CD4-positive, alpha-beta memory T cell (primary cell): ENCODE data around the gene IL6ST. TPM values are rescaled to one million over a fixed set of nuclear protein-coding genes. Genes with fewer than 3 reads are reported as not detected.

Source experiments
- CTCF ChIA-PET: fragments of 350-600 bp; sonication (Branson Sonifier 250); formaldehyde crosslinking; loops from one replicate; lab custom pipeline; 2021; ENCODE audit warnings: inconsistent platforms; ENCODE audit not compliant: partially characterized antibody; lab: Charles Lee
- POLR2A ChIA-PET: fragments of 350-600 bp; sonication (Branson Sonifier 250); formaldehyde crosslinking; loops from one replicate; lab custom pipeline; 2021; ENCODE audit not compliant: partially characterized antibody; lab: Charles Lee
- DNase-seq, 5 donors: peaks; one replicate each; pipeline versions ENCODE4 v3.0.0 to v3.0.0-alpha.2; 2020 to 2022; ENCODE audit warnings: mixed read lengths in 1 of 5
- H3K27ac ChIP-seq: one replicate; pipeline ENCODE4 v1.7.0; 2013; ENCODE audit warnings: low read depth, low read length
- H3K27me3 ChIP-seq: 2 replicates; pipeline ENCODE4 v1.7.0; 2013; ENCODE audit warnings: mild to moderate bottlenecking, low read length, moderate library complexity; ENCODE audit not compliant: insufficient read depth
- H3K36me3 ChIP-seq: 2 replicates; pipeline ENCODE4 v1.7.0; 2013; ENCODE audit warnings: mild to moderate bottlenecking, low read length, moderate library complexity; ENCODE audit not compliant: insufficient read depth
- H3K4me1 ChIP-seq: 2 replicates; pipeline ENCODE4 v1.7.0; 2013; ENCODE audit warnings: mild to moderate bottlenecking, low read length, moderate library complexity; ENCODE audit not compliant: insufficient read depth
- H3K4me3 ChIP-seq, 2 donors: one replicate each; pipeline ENCODE4 v1.7.0; 2013; ENCODE audit warnings: low read length in 2 of 2, mild to moderate bottlenecking in 1 of 2
- H3K9me3 ChIP-seq, 2 donors: one replicate each; pipeline ENCODE4 v1.7.0; 2013; ENCODE audit warnings: low read length in 2 of 2, control low read depth in 1 of 2; ENCODE audit not compliant: control insufficient read depth in 1 of 2
- H3K27ac Mint-ChIP-seq, 7 donors: one replicate each; pipeline ENCODE4 v1.8.0; 2020 to 2021; ENCODE audit warnings: mixed read lengths in 7 of 7, mild to moderate bottlenecking in 6 of 7, inconsistent platforms in 3 of 7, moderate library complexity in 3 of 7
- H3K27me3 Mint-ChIP-seq, 2 donors: one replicate each; pipeline ENCODE4 v1.8.0; 2020 to 2021; ENCODE audit warnings: mixed read lengths in 2 of 2
- H3K36me3 Mint-ChIP-seq, 2 donors: one replicate each; pipeline ENCODE4 v1.8.0; 2020 to 2021; ENCODE audit warnings: mixed read lengths in 2 of 2, inconsistent platforms in 1 of 2, mild to moderate bottlenecking in 1 of 2
- H3K4me1 Mint-ChIP-seq, 4 donors: one replicate each; pipeline ENCODE4 v1.8.0; 2020 to 2021; ENCODE audit warnings: mixed read lengths in 4 of 4, mild to moderate bottlenecking in 1 of 4
- H3K4me3 Mint-ChIP-seq, 8 donors: one replicate each; pipeline ENCODE4 v1.8.0; 2020 to 2021; ENCODE audit warnings: mixed read lengths in 8 of 8, mild to moderate bottlenecking in 7 of 8, moderate library complexity in 6 of 8, inconsistent platforms in 3 of 8
- H3K9me3 Mint-ChIP-seq, 8 donors: one replicate each; pipeline ENCODE4 v1.8.0; 2020 to 2021; ENCODE audit warnings: mixed read lengths in 8 of 8, mild to moderate bottlenecking in 5 of 8, inconsistent platforms in 3 of 8, moderate library complexity in 1 of 8
- intact Hi-C: fragments of 100-400 bp; cut with micrococcal nuclease; formaldehyde crosslinking; loops from one replicate; pipeline ENCODE4 v1.15.1; 2023
- polyA plus RNA-seq, 2 donors: library from polyadenylated mRNA; unstranded; fragments of 300-500 nt; fragmentation: Illumina TruSeq; gene quantifications; one replicate each; pipeline ENCODE4 v1.2.3, GENCODE V29; 2021
- total RNA-seq, 2 experiments: library from RNA; stranded (reverse); gene quantifications; one replicate each; pipeline ENCODE4 v1.2.3, GENCODE V29; 2021

The IL6ST gene
- total and polyA plus RNA-seq, 4 experiments from 2014 or later, result 26.3 to 180 (median 110) TPM

GRCh38 chr5:55895346-55895745 is 99.4 kb downstream of the IL6ST start:
- peaks cover 2% of the 10 kb centered on the region in 2 donors for H3K27me3 Mint-ChIP-seq
- no peaks in the 10 kb centered on the region for H3K27me3 ChIP-seq
- peak overlapping the region in 1 of 8 donors; percentile 35 for H3K4me3 Mint-ChIP-seq
- no peaks in the 10 kb centered on the region for H3K36me3 Mint-ChIP-seq
- H3K4me3 ChIP-seq, result no peak overlapping the region
- H3K9me3 Mint-ChIP-seq, result no peaks in the 10 kb centered on the region
- H3K4me1 Mint-ChIP-seq, result peaks cover 0 to 14% (median 8%) of the 10 kb centered on the region in 4 donors
- intact Hi-C loops, result no loop called here
- H3K9me3 ChIP-seq, result no peaks in the 10 kb centered on the region
- H3K36me3 ChIP-seq, result no peaks in the 10 kb centered on the region
- no peak overlapping the region for H3K27ac ChIP-seq
- no peak overlapping the region for H3K27ac Mint-ChIP-seq
- DNase-seq, result no peak
- H3K4me1 ChIP-seq, result peaks cover 9% of the 10 kb centered on the region
- POLR2A ChIA-PET, result no interaction called here
- CTCF ChIA-PET, result no interaction called here

- Mint-ChIP-seq H3K27ac (no peak overlapping the region), H3K27me3 (peaks cover 2% of the 10 kb centered on the region in 2 donors), H3K9me3 (no peaks in the 10 kb centered on the region), H3K36me3 (no peaks in the 10 kb centered on the region), H3K4me3 (no peak overlapping the region), H3K4me1 (peaks cover 0 to 14% (median 8%) of the 10 kb centered on the region in 4 donors)
- Histone ChIP-seq H3K27ac (no peak overlapping the region), H3K4me1 (peaks cover 9% of the 10 kb centered on the region), H3K4me3 (no peak overlapping the region), H3K27me3 (no peaks in the 10 kb centered on the region), H3K36me3 (no peaks in the 10 kb centered on the region), H3K9me3 (no peaks in the 10 kb centered on the region)
- CTCF ChIA-PET, result no interaction called here
- POLR2A ChIA-PET, result no interaction called here
- intact Hi-C loops, result no loop called here
- DNase-seq, result no peak
These were observed 100.6 kb downstream of the IL6ST start for GRCh38 chr5:55894135-55894534.

GRCh38 chr5:55892479-55892878 is 102.3 kb downstream of the IL6ST start:
- Mint-ChIP-seq H3K36me3 (no peaks in the 10 kb centered on the region), H3K9me3 (no peaks in the 10 kb centered on the region), H3K4me3 (no peak overlapping the region), H3K4me1 (peaks cover 3 to 9% (median 6%) of the 10 kb centered on the region in 4 donors), H3K27me3 (peaks cover under 1% of the 10 kb centered on the region in 2 donors), H3K27ac (no peak overlapping the region)
- Histone ChIP-seq H3K27ac (no peak overlapping the region), H3K9me3 (no peaks in the 10 kb centered on the region), H3K4me3 (no peak overlapping the region), H3K27me3 (no peaks in the 10 kb centered on the region), H3K36me3 (no peaks in the 10 kb centered on the region), H3K4me1 (peaks cover 3% of the 10 kb centered on the region)
- CTCF ChIA-PET, result no interaction called here
- POLR2A ChIA-PET, result no interaction called here
- DNase-seq, result no peak
- intact Hi-C loops, result no loop called here

GRCh38 chr5:55888205-55888604 is 106.6 kb downstream of the IL6ST start:
- no peak for DNase-seq
- Histone ChIP-seq H3K27me3 (no peaks in the 10 kb centered on the region), H3K36me3 (no peaks in the 10 kb centered on the region), H3K27ac (no peak overlapping the region), H3K9me3 (no peaks in the 10 kb centered on the region), H3K4me1 (no peaks in the 10 kb centered on the region), H3K4me3 (no peak overlapping the region)
- CTCF ChIA-PET, result no interaction called here
- POLR2A ChIA-PET, result no interaction called here
- no peaks in the 10 kb centered on the region for H3K9me3 Mint-ChIP-seq
- H3K27me3 Mint-ChIP-seq, result no peaks in the 10 kb centered on the region
- no peaks in the 10 kb centered on the region for H3K36me3 Mint-ChIP-seq
- intact Hi-C loops, result no loop called here
- H3K4me1 Mint-ChIP-seq, result peaks cover 2 to 5% (median 3%) of the 10 kb centered on the region in 4 donors
- no peak overlapping the region for H3K27ac Mint-ChIP-seq
- H3K4me3 Mint-ChIP-seq, result no peak overlapping the region

- intact Hi-C loops, result no loop called here
- no peak for DNase-seq
- Histone ChIP-seq H3K27ac (no peak overlapping the region), H3K9me3 (no peaks in the 10 kb centered on the region), H3K4me1 (no peaks in the 10 kb centered on the region), H3K4me3 (no peak overlapping the region), H3K36me3 (no peaks in the 10 kb centered on the region), H3K27me3 (no peaks in the 10 kb centered on the region)
- H3K27me3 Mint-ChIP-seq, result no peaks in the 10 kb centered on the region
- no peak overlapping the region for H3K4me3 Mint-ChIP-seq
- ChIA-PET CTCF (no interaction called here), POLR2A (no interaction called here)
- no peak overlapping the region for H3K27ac Mint-ChIP-seq
- H3K4me1 Mint-ChIP-seq, result peaks cover 0 to 3% (median 3%) of the 10 kb centered on the region in 4 donors
- H3K36me3 Mint-ChIP-seq, result no peaks in the 10 kb centered on the region
- H3K9me3 Mint-ChIP-seq, result no peaks in the 10 kb centered on the region
These were observed 109.4 kb downstream of the IL6ST start for GRCh38 chr5:55885359-55885758.

Other genes starting within 250 kb of the IL6ST start
- not detected for gene IL31RA, start 143.6 kb downstream of the IL6ST start, total RNA-seq
- not detected for gene IL31RA, start 143.6 kb downstream of the IL6ST start, polyA plus RNA-seq
- gene ANKRD55, start 238.4 kb upstream of the IL6ST start, total RNA-seq, result 10 to 100 TPM; 12.3 TPM
- gene ANKRD55, start 238.4 kb upstream of the IL6ST start, polyA plus RNA-seq, result 10 to 100 TPM in 1 of 2 donors, 1 to 10 TPM in 1; 8.3 to 17.8 TPM